HG02884 (cell line): Measurements from ENCODE around the gene STK10.

Experiments used
- ATAC-seq: cut with Tn5 transposase; IDR thresholded peaks from one replicate; pipeline ENCODE4 v1.9.1; 2021; ENCODE audit warnings: mild to moderate bottlenecking, moderate library complexity; ENCODE audit not compliant: unreplicated experiment

The STK10 gene

DNA sequence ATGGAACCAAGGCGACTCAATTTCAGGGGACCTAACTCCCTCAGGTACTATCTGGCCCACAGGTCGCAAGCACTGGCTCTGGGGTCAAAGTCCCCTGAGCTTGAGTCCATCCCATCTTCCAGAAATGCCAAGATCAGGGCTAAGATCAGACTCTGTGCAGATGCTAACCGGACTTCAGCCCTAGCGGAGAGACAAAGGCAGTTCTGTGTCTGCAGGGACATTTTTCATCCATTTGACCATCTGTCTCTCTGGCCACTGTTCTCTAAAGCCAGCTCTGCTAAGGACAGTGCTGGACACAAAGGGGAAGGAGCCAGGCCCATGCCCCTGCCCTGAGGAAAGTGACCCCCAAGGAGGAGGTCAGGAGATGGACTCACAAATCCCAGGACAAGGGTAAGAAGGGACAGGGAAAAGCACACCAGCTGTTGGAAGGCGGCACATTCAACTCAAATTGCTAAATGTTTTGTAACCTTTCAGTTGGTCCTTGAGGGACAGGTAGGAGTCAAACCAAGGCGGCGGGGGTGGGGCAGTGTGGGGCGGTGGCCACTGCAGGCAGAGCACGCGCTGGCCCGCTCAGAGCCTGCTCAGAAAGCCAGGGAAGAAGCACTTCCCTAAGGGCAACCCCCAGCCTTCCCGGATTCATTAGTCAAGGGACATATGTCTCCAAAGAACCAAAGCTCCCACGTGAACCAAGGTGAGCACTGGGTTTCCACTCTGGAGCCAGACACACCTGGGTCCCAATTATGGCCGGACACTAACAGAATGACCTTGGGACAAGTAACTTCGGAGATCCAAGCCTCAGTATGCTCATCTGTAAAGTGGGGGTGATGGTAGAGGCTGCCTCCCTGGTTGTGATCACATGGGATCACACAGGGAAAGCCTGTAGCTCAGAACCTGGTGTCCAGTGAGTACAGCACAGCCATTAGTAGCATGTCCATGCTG lies 42.8 kb downstream of the STK10 start:
- no peak for ATAC-seq

DNA sequence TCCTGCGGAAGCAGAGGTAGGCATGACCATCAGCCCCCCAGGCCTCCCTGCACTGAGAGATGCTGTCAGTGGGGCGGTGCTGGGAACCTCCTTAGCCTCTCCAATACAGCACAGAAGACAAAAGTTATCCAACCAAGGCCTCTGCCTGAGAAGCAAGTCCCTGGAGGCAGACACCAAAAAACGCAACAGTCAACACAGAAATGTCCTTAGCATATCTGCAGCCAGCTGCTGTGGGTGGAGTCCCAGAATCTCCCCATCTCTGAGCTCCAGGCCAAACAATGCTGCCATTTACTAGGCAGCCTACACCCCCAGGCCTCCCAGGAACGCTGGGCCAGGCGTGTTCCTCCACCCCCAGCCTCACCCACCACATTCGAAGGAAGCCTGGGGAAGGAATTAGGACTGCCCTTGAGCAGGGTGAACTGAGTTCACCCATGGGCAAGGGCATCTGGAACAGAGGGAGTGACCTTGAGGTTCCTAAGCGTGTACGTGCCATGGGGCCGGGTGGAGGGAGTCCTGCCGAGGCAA lies 43.7 kb downstream of the STK10 start:
- peak; percentile 78 for ATAC-seq

DNA sequence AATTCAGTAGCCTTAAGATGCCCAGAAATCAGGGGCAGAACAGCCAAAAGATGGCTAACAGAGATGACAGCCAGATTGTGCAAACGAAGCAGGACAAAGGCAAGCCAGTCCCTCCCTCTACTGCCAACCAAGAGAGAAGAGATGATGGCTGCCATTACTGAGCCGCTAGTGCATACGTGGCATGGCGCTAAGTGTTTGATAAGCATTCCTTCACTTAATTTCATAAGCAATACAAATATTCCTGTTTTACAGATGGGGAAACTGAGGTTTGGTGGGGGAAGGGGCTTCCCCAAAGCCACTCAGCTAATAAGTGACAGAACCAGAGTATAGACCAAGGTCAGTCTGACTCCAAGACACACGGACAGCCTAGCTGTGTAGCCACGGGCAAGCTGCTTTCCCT lies 44.1 kb downstream of the STK10 start:
- no peak for ATAC-seq

DNA sequence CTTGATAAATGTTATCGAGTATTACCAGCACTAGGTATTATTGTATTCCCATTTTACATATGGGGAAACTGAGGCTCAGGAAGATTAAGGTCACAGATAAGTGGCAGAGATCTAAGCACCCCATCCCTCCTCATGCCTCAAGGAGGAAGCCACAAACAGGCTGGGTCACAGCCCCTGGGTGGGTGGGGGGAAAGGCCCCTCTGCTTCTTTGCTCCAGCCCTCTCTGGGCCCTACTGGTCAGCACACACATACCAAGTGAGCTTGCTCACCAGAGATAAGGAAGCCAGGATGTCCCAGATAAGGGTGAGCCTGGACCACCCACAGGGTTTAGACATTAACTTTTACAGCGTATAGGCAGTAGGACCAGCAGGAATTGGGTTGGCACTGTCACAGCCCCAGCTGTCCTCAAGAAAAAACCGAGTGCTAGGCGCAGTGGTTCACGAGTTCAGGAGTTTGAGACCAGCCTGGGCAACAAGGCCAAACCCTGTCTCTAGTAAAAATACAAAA lies 45.3 kb downstream of the STK10 start:
- ATAC-seq = no peak

DNA sequence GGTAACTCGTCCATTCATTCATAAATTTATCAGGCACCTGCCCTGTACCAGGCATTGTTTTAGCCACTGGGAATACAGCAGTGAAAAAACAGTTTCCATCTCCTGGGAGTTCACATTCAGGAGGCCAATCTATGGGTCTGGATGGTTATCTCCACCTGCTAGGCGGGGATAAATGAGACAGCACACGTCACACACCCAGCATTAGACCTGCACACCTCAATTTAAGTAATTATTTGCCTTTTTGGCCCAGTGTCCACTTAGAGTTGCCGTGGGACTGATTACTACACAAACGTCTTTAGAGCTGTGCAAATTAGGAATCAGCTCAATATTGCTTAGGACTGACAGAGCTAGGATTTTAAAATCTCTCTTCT lies 46.1 kb downstream of the STK10 start:
- no peak for ATAC-seq

DNA sequence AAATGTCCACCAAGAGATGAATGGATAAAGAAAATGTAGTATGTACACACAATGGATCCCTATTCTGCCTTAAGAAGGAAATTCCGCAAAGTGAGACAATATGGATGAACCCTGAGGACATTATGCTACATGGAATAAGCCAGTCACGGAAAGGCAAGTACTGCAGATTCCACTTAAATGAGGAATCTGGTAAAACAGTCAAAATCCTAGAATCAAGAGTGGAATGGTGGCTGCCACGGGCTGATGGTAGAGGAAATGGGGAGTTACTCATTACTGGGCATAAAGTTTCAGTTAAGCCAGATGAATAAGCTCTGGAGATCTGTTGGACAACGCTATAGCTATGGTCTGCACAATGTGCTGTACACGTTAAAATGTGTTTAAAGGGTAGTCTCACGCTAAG lies 47.2 kb downstream of the STK10 start:
- ATAC-seq = no peak

DNA sequence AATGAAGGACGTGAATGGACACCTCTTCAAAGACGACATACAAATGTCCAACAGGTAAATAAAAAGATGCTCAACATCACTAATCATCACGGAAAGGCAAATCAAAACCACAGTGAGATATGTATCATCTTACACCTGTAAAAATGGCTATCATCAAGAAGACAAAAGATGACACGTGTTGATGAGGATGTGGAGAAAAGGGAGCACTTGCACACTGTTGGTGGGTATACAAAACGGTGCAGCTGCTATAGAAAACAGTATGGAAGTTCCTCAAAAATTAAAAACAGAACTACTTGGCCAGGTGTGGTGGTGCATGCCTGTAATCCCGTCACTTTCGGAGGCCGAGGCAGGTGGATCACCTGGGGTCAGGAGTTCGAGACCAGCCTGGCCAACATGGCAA lies 47.9 kb downstream of the STK10 start:
- ATAC-seq = no peak

DNA sequence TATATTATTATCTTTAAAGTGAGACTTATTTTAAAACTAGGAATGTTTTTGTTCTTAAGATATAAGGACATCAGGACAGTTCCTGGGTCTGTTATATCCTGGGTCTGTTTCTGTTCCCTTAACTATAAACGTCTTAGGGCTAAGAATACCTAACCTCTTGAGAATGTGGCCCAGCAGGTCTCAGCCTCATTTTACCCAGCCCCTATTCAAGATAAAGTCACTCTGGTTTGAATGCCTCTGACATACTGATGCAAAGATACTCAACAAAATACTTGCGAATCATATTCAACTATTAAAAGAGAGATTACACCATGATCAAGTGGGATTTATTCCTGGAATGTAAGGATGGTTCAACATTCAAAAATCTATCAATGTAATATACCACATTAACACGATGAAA lies 51.0 kb downstream of the STK10 start:
- ATAC-seq = no peak

DNA sequence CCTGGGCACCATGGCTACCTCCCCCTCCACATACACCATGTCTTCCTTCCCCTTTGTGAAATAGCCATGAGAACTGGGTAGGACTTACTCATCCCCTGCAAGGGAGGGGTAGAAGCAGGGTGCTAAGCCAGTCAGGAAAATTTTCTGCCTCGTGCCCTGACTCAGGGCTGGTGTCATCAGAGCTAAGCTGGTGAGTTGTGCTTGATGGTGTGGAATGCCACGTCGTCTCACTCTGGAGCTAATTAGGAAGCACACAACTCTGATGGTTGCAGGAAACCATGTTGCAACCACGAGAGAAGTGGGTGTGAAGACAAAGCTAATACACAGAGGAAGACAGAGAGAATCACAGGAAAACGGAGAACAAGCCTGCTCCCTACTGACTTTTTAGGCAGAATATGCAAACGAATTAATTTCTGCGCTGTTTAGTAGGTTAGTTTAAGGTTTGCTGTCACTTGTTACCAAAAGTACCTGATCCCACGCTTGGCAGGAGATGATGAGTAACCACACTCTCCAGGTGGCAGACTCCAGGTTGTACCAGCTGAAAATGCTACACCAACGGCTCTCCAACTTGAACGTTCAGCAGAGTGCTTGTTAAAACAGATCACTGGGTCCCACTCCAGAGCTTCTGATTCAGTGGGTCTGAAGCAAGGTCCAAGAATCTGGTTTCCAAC lies 54.5 kb downstream of the STK10 start:
- ATAC-seq = no peak

DNA sequence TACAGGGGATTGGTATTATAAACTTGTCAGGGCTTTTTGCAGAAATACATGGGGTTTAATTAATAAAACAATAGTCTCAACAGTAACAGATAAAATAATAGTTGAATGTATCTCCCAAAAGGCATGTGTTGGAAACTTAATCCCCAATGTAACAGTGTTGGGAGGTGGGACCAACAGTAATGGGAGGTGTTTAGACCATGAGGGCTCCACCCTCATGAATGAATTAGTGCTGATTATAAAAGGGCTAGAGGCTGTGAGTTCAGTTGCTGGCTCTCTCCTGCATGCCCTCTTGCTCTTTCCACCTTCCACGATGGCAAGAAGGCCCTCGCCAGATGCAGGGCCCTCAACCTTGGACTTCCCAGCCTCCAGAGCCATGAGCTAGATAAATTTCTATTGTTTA lies 56.3 kb downstream of the STK10 start:
- no peak for ATAC-seq

DNA sequence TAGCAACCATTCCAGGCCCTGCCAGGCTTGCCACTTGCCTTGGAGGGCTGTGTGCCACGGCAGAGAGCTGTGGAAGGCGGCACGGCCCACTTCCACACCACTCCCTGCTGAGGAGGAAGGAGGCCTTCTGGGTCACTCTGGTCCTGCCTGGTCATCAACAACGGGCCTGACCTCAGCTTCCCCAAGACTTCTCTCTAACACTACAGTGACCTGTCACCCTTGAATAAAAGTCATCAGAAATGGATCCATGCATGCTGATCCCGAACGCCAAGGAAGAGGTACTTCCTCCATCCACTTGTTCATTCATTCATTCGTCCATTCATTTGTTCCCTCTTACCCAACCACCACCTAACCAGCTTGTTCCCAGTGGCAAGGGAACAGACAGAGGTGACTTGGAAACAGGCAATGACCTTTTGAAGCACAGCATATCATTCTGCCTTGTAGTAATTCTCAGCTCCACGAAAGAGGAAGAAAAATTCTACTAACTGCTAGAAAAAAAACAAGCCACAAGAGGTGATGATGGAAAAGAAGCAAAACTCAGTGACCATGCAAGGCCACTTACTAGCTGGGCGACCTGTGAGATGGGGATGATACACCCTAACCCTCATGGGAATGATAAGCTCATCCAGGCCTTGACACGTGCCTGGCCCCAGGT lies 58.6 kb downstream of the STK10 start:
- no peak for ATAC-seq

DNA sequence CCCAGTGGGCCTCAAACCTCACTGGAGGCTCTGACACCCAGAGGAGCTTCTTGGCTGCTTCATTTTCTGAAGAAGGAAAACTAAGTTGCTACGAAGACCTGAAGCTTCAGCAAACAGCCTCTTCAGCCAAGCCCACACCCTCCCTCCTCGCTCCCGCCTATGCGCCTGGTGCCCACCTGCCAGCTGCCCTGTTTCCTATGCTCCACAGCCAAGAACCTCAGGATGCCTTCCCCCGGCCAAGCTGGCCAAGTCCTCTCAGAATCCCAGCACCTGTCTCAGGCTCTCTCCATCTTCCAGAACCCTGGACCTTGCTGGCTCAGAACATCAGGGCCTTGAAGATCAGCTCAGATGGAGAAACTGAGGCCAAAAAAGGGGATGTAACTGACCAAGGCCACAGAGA lies 60.4 kb downstream of the STK10 start:
- ATAC-seq = no peak

DNA sequence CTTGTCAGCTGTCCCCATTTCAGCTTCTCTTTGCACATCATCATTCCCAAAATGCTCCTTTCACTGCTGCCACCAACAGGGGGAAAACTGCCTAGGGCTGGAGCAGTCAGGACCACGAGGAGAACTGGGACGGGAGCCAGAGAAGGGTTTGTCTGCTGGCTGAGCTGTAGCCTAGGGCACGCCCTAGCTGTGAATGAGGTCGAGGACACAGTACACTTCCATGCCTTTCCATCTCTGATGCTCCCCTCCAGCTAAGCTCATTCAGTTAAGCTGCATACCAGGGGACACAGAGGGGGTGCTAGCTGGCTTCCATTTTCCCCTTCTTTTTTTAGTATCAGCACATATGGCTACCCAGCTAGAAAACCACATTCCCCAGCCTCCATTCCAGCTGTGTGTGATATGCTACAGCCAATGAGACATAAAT lies 64.7 kb downstream of the STK10 start:
- no peak for ATAC-seq

DNA sequence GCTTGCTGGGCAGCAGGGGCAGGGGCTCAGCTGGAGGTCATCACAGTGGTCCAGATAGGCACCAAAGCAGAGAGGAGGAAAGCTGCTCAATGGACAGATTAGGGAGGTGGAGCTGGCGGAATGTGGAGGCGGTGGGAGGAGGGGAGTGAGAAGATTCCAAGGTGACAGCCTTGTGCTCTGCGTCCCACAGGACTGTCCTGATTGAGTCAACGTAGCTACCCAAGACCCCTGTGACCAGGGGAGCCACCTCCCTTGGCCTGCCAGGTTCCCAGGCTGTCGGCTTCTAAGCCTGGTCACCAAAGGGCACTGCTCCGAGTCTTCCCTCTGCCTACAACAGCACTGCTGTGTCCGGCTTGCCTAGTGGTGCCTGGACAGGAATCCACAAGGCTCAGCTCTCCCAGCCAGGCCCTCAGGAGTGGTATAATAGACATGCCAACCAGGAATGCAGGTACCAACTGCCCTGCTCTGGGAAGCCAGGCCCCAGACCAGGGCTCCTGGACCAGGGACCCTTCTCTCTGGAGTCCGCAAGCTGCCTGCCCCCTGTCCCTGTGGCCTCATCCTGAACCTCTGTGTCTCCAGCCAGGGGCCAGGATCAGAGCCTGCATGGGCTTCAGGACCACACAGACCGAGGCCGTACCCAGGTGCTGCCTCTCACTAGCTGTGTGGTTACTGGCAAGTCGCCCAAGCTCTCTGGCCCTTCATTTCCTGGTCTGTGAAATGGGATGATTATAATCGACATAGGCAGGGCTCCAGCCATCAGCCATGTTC lies 67.9 kb downstream of the STK10 start:
- ATAC-seq = no peak

DNA sequence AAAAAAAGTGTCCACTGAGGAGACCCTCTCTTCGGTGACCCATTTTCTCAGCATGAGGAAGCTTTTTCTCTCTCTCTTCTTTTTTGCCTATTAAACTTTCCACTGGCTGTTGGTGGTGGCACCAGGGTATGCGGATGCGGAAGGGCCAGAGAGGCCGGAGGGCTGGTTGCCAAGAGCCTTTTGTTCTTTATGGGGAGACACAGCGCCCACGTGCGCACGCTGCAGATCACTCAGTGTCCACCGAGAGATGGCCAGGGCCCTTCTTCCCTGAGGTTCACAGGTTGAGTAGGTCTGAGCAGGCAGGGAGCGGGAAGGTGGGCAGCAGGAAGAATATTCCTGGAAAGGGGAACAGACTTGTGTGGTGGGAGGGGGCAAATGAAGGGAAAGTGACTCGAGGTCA lies 69.1 kb downstream of the STK10 start:
- no peak for ATAC-seq

DNA sequence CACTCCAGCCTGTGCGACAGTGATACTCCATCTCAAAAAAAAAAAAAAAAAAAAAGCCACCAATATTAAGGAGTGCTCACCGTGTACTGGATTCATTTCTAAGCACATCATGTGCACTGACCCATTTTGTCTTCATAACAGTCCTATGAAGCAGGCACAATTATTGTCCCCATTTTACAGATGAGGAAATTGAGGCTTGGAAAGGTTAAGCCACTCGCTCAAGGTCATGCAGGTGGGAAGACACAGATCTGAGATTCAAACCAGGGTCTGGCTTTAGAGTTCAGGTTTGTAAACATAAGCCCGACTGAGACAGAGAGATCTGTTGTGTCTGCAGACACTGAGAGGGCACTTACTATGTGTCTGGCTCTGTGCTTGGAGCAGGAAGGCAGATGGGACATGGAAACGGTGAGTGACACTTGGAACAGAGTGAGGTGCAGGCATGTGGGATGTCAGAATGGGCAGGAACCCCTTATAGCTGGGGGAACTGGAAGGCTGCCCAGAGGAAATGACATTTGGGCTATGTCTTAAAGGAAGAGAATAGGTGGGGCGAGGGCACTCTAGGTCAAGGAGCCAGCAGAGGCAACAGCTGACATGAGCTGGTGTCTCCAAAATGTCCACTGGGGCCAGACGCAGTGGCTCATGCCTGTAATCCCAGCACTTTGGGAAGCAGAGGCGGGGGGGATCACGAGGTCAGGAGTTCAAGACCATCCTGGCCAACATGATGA lies 69.9 kb downstream of the STK10 start:
- no peak for ATAC-seq

DNA sequence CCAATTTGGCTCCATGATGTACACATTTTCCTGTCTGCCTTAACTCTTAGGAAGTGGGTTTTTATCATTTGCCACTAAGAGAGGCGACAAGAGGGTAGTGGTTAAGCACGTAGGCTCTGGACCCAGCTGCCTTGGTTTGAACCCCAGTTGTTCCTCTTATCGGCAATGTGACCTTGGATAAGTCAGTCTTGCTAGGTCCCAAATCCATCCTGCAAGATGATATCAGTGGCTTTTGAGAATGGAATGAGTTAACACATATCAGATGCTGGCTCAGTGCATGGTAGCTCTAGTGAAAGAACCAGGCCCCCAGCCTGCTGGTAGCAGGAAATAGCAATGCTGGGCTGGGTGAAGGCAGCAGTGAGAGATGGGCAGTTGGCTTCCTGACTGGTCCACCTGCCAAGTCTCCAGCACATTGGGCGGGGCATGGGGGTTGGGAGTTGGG lies 72.5 kb downstream of the STK10 start:
- no peak for ATAC-seq

DNA sequence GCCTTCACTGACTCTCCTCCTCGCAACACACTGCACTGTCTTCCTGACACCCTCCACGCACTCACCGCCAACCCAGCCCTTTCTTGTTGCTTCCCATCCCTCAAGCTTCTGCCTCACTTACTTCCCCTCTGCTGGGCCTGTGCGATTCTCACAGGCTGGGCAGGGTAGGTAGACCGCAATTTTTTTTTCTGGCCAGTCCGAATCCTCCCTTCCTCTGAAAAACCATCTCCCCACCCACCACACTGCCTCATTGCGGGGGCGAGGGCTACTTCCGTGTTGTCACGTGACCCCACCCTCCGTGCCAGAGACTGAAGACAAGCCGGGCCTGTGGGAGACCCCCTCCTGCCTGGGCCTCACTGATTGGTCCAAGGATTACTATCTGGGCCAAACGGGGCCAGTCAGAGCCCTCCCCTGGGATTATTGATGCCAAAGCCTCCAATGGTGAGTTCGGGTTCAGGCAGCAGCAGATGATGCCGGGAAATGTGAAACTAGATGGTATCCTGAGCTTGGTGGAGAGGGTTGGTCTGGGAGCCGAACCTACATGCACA lies 73.1 kb downstream of the STK10 start:
- ATAC-seq = peak; percentile 57

DNA sequence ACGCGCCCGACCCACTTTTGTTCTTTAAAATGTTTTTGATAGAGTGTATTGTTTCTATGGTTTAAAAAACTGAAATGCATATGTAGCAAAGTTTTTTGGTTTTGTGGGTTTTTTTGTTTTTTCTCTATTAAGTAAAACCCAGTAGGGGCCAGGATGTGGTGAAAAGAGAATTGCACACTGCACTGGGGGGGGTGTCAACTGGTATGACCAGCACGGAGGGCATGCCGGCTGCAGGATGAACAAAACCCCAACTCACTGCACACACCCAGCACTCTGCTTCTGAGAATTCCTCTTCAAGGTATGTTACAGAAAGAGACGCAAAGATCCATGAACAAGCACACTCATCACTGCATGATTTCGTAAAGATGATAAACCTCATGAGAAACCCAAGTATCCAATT lies 75.0 kb downstream of the STK10 start:
- no peak for ATAC-seq

DNA sequence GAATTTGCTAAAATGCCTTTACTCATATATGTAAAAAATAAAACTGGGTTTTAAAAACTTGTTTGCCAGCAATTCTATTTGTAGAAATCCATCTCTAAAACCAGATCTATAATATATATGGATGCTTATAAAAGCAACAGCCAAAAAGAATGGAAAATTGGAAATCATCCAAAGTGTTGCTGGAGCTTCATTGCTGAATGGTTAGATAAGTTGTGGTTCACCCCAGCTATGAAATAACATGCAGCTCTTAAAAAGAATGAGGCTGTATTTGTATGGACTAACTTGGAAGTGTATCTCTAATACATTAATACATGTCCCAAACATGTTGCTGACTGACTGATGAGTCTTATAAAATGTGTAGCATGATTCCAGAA lies 76.2 kb downstream of the STK10 start:
- ATAC-seq = no peak
